ENCODE results near the gene ATP5MC2.
"Not testable (repeated sequence)": the region's sequence is repeated elsewhere in the genome, so short reads cannot be mapped to it uniquely, and the experiment has no call there.

The ATP5MC2 gene

DNA sequence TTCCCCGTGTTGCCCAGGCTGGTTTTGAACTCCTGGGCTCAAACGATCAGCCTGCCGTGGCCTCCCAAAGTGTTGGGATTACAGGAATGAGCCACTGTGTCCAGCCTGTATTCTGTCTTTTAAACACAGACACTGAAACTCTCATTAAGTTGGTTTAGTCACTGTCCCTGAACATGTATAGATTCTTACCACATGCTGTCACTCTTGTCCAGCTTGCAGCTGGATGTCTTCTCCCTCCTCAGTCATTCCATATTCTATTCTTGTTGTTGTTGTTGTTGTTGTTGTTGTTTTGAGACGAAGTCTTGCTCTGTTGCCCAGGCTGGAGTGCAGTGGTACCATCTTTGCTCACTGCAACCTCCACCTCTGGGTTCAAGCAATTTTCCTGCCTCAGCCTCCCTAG is 12.3 kb upstream of the ATP5MC2 start:
- DNase-seq = no peak

DNA sequence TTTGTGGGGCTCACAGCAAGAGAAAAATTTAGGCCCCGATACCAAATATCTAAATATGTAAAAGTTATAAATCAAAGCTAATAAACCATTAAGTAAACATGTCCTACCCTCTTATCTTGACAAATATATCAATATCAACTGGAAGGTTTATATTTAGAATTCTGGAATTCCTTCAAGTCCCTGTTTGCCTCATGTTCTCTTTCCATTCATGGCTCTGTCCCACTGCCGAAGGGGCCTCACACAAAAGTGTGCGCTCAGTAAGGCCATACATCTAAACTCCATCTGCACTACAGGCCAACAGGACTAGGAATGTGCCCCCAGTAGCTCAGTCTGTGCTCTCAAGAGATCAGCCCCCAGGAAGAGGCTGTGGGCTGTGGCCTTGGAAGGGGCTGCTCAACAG is 10.6 kb upstream of the ATP5MC2 start:
- no peak for DNase-seq

DNA sequence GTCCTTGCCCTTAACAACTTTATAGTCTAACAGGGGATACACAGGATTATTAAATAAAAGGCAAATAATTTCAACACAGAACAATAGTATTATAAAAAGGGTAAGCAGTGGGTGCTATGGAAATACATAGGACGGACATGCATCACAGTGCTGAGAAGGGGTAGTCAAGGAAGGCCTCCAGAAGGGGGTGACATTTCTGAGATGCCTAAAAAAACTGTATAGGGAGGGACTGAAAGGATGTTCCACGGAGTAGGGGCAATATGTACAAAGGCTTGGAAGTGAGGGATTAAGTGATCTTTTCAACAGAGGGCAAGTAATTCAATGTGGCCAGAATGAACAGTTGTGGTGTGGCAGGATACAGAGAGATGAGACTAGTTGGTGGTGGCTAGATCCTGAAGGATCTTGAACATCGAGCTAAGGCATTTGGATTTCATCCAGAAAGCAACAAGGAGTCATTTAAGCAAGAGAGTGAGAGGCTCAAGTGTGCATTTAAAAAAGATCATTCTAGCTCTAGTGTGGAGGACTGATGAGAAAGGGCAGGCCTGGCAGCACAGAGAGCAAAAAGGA is 8.9 kb upstream of the ATP5MC2 start:
- no peak for DNase-seq

DNA sequence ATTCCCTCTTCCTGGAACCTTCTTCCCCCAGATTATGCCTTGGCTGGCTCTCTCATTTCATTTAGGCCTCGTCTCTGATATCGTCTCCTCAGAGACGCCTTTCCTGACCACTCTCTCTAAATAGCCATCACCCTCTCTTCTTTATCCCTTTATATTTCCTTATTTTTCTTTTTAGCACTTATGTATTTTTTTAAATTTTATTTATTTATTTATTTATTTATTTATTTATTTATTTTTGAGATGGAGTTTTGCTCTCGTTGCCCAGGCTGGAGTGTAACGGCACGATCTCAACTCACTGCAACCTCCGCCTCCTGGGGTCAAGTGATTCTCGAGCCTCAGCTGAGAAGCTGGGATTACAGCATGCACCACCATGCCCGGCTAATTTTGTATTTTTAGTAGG is 8.1 kb upstream of the ATP5MC2 start:
- no peak for DNase-seq

DNA sequence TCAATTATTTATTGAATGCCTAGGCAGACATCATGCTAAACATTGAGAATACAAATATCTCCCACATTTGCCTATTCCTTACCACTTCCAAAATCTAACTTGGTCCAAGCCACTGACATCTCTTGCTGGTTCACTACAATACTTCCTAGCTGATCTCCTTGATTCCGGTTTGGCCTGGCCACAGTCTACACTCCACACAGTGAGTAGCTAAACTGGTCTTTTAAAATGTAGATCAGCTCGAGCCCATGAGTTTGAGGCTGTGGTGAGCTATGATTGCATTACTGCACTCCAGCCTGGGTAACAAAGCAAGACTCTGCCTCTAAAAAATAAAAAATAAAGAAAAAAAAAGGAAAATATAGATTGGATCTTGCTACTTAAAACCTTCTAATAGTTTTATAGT is 7.6 kb upstream of the ATP5MC2 start:
- DNase-seq = no peak

DNA sequence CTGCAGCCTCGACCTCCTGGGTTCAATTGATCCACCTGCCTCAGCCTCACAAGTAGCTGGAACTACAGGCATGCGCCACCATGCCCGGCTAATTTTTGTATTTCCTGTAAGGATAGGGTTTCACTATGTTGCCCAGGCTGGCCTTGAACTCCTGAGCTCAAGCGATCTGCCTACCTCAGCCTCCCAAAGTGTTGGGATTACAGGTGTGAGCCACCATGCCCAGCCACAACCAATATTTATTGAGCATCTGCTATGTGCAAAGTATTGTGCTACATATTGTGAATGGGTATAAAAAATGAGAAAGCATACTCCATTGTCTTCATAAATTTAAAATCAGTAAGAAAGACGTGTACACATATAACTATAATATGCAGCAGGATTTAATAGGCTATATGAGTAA is 4.2 kb upstream of the ATP5MC2 start:
- not testable (repeated sequence) for DNase-seq

DNA sequence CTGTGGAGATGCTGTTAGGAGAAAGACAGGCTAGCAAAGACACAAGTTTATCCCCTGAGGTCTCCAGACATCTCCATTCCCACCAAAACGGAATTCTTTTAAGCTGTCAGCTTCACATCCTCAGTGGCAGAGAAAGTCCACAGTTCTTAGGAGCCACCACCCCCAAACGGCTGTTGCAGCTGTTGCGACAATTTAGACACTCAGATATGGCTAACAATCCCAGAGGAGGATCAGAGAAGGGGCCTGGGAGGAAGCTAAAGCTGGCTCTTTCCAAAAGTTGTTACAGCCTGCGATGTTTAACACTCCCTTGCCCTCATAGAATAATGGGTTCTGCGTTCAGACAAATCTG is 1.9 kb upstream of the ATP5MC2 start:
- no peak for DNase-seq

DNA sequence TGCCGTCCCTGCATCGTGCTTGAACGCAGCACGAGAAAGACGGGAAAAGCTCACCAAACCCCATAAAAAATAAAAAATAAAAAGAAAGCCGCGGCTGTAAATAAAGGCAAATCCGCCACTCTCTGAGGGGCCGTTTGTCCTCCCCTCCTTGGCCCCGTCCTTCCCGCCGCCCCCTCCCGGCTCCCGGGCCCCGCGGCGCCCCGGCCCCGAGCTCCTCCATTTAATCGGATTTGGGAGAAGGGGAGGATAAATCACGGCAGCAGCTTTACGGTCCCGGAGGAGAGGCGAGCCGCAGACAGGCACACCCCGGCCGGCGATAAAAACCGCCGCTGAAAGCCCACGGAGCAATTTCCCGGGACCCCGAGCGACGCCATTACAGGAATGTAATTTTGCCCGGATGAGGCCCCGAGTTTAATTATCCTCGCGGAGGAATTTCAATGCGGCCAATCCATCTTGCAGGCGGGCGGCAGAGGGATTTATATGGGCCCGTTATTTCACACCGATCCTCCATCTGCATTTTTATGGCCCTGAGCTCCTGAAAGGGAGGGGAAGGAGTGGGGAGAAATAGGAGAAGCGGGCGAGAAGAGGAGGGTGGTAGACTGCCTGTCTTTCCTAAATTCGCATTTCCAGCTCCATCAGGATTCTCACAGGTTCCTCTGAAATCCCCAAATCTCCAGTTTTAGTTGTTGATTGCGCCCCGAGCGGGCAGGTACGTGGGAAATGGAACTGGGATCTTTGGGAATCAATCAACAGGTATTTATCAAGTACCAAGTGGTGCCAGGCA is 1.3 kb upstream of the ATP5MC2 start:
- no peak for DNase-seq

DNA sequence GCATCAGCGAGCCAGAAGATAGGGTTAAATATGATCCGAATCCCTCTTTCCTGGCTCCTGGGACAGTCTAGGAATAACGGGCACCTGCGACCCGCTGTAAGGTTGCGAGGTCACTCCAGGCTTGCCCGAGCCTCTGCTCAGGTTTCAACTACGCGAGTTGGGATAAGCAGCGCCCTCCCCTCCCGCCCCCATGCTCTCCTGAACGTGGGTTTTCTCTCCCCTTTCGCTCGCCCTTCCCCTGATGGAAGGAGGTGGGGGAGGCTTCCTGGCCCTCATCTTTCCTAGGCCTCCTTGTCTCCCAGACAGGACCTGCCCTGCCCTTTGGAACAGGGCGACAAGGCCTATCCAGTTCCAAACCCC is 753 bp upstream of the ATP5MC2 start:
- DNase-seq = no peak

DNA sequence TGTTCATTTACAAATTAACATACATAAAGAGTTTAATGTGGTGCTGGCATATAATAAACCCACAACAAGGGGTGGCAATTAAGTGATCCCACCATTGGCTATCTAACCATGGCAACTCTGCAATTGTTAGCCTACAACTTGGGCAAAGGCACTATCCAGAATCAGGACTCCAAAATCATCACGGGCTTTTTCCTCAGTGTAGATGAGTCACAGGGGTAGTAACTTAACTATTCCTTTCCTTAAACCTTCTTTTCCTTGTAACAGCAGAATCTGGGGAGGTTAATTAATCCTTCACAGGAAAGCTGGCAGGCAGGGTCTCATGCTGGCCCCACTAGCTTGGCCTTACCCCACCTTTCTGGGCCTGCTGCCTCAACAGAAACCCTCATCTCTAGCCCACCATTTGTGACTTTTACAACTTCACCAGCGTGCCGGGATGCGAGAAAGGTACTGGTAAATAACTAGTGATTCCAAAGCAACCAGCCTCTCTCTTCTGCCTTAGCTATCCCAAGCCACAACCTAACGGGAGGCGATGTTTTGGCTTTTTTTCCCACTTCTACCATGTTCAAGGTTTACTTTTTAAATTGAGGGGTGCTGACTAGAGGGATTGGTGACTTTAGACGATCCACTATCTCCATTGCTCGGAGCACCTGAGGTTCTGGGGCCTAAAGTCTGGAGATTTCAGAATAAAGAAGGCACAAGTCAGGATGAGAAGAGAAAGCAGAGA is 744 bp downstream of the ATP5MC2 start:
- no peak for DNase-seq

DNA sequence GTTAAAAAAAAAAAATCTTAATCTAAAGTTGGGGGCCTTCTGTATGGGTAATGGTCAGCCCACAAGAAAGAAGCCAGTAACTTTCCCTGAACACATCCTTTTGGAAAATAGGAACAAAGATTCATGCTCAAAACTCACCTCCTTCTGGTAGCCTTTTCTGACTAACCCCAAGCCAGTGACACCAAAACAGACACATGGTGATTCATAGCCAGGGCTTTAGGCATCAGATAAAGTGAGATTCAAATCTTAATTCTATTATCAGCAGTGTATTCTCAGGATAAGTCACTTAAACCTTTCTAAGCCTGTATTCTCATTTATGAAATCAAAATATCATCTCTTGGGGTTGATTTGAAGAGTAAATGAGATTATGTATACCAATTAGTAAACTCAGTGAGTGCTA is 4.9 kb downstream of the ATP5MC2 start:
- no peak for DNase-seq

DNA sequence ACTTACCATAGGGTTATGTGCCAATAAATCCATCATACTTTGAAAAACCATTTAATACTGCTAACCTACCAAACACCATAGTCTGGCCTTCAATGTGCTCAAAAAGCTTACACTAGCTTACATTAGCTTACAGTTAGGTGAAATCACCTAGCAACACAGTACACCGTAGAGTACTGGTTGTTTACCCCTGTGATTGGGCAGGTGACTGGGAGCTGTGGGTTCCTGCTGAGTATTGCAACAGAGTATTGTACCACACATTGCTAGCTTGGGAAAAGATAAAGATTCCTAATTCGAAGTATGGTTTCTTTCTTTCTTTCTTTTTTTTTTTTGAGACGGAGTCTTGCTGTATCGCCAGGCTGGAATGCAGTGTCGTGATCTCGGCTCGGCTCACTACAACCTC is 5.6 kb downstream of the ATP5MC2 start:
- DNase-seq = no peak

DNA sequence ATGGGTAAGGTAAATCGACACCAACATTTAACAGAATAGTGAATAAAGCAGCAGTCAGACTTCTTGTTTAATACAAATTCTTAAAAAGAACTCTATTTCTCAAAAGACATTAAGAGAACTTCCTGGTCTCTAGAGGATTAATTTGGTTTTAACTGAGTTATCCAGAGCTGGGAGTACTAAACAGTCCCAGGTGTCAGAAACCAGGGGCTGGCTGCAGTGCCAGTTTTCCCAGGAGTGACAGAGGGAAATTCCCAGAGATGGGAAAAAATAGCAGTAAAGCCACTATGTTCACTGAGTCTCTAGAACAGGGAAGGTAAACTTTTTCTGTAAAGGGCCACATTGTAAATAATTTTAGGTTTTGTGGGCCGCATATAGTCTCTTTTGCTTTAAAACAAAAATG is 8.8 kb downstream of the ATP5MC2 start:
- no peak for DNase-seq

DNA sequence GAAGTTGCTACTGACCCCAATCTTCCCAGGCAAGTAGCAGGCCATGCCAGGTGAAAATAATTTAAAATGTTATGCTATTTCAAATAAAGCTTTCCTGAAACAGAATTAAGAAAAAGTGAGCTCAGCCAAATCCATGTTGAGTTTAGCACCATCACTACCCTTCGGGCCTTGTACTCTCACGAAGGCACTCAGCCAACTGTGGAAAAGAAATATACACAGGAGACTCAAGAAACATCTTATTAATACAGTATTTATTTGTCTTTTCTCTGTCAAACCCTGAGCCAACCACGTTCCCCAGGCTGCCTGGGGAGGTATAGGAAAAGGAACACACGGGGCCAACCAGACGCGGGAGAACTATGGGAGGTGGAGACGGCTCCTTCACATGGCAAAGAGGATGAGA is 10.9 kb downstream of the ATP5MC2 start:
- no peak for DNase-seq

DNA sequence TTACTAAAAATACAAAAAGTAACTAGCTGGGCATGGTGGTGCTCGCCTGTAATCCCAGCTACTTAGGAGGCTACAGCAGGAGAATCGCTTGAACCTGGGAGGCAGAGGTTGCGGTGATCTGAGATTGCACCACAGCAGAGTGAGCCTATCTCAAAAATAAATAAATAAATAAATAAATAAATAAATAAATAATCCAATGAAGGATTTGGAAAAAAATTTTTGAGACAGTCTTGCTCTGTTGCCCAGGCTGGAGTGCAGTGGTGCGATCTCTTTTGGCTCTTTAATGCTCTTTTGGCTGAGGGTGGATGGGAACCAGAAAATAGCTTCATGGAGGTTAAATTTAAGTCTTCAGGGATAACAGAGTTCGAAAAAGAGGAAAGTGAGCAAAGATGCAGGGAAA is 11.7 kb downstream of the ATP5MC2 start:
- DNase-seq = no peak

DNA sequence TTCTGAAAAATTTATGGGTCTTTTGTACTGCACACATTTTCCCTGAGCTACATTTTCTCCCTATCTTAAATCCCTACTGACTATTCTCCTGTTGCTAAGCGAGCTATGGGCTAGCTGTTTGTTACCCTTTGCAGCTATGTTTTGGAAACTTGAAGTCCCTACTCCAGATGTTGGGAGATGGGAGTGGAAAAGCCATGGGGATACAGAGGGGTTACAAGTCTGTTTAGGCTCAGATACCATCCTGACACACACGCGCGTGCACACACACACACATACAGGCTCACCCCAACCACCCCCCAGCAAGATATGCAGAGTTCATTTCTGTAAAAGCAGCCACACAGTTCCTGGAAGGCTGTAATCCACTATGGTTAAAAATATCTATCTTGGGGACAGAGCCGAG is 15.8 kb downstream of the ATP5MC2 start:
- DNase-seq = no peak

DNA sequence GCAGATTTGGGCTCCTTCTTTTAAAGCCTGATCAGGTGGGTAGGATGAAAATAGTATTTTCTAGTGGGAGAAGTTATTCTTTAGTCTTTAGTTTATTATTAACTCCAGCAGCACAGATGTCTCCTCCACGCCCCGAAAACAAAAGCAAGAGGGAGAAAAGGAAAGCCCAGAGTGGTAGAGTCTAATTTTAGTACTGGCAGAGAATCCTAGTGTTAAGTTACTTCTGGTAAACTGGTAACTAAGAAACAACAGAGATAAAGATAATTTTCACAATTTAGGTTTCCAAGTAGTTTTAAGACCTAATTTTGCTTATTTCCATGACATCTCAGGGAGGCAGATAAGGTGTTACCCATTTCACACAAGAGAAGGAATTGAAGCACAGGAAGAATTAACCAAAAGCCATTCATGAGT is 16.3 kb downstream of the ATP5MC2 start:
- DNase-seq = no peak

DNA sequence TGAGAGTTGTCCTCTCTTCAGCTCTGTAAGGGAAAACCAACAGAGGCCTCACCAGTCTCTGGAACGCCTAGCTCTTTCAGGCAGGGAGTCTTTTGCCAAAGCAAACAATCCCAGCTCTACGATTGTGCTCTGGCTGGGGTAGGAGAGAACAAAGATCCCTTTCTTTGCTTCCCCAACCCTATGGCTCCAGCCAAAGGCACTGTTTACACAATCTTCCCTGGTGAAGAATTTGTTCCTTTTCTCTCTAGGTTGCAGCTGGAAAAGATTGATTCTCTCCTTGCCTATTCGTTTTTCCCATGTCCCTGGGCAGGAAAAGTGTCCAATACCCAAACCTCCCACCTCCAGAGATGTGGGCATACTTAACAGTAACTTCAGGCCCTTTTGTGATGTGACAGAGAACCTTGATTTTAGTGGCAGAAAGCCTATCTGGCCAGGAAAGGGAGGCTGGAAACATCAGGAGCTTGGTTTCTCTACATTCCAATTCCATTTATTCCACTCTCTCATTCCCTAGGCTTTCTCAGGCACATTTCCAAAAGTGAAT is 16.8 kb downstream of the ATP5MC2 start:
- no peak for DNase-seq

DNA sequence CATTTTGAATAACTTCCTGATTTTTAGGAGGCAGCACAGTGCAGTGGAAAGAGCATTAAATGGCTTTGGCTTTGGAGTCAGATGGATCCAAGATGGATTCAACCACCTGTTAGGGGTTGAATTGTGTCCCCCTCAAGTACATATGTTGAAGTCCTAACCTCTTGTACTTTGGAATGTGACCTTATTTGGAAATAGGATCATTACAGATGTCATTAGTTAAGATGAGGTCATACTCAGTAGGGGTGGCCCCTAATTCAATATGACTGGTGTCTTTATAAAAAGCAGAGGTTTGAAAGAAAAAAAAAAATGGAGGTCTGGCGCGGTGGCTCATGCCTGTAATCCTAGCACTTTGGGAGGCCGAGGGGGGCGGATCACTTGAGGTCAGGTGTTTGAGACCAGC is 18.8 kb downstream of the ATP5MC2 start:
- DNase-seq = no peak

DNA sequence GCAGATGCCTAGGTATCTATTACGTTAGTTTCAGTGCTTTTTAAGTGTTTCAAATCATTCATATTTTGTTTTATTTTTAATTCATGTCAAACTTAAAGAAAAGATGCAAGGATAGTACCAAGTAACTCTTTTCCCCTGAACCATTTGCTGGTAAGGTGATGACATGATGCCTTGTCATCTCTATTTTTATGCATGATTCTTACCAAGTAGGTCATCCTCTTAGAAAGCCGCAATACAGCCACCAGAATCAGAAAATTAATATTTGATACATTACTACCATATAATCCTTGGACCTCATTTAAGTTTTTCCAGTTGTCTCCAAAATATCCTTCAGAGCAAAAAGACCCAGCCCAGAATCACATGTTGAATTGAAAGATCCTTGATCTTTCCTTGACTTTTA is 22.3 kb downstream of the ATP5MC2 start:
- DNase-seq = no peak

DNA sequence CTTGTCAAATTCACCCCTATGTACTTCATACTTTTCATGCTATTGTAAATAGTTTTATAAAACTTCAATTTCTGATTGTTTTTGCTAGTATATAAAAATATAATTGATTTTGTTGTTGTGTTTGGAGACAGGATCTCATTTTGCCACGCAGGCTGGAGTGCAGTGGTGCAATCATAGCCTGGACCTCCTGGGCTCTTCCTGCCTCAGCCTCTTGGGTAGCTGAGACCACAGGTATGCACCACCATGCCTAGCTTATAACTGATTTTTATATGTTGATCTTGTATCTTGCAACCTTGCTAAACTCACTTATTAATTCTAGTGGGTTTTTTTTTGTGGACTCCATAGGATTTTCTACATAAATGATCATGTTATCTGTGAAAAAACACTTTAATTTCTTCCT is 23.5 kb downstream of the ATP5MC2 start:
- DNase-seq = no peak

DNA sequence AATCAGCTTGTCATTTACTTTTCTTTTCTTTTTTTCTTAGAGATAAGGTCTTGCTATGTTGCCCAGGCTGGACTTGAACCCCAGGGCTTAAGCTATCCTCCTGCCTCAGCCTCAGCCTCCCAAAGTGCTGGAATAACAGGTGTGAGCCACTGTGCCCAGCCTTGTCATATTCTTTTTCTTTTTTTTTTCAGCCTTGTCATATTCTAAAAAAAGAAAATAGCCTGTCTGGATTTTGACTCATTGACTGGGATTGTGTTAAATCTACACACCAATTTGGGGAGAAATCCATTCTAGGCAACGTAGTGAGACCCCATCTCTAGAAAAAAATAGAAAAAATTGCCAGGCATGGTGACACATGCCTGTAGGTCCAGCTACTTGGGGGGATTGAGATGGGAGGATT is 24.1 kb downstream of the ATP5MC2 start:
- no peak for DNase-seq

DNA sequence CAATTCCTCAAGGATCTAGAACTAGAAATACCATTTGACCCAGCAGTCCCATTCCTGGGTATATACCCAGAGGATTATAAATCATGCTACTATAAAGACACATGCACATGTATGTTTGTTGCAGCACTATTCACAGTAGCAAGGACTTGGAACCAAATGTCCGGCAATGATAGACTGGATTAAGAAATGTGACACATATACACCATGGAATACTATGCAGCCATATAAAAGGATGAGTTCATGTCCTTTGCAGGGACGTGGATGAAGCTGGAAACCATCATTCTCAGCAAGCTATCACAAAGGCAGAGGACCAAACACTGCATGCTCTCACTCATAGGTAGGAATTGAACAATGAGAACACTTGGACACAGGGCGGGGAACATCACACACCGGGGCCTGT is 29.6 kb downstream of the ATP5MC2 start:
- DNase-seq = not testable (repeated sequence)

DNA sequence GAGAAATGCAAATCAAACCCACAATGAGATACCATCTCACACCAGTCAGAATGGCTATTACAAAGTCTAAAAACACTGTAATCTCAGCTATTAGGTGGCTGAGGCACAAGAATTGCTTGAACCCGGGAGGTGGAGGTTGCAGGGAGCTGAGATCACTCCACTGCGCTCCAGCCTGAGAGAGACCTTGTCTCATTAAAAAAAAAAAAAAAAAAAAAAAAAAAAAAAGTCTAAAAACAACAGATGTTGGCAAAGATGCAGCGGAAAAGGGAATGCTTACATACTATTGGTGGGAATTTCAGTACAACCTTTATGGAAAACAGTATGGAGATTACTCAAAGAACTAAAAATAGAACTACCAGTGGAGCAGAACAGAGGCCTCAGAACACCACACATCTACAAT is 30.7 kb downstream of the ATP5MC2 start:
- DNase-seq = no peak

Measured in stimulated activated naive CD4-positive, alpha-beta T cell treated with Interleukin-2 at 50 U/mL for 16 hours (primary cell).